Suprapubic skin (tissue), 4 donors: Measurements from ENCODE around the gene SSTR4. TPM values are rescaled to one million over a fixed set of nuclear protein-coding genes. Genes with fewer than 3 reads are reported as not detected.

Source experiments
- DNase-seq, 2 donors: peaks; one replicate each; pipeline ENCODE4 v3.0.0-alpha.2; 2019; ENCODE audit warnings: low spot score in 2 of 2
- H3K27ac ChIP-seq: fragments of 200-600 bp; sonication (generic); one replicate; pipeline ENCODE4 v1.5.1; 2019
- H3K27me3 ChIP-seq: fragments of 200-600 bp; sonication (generic); one replicate; pipeline ENCODE4 v1.5.1; 2019
- H3K36me3 ChIP-seq: fragments of 200-600 bp; sonication (generic); one replicate; pipeline ENCODE4 v1.5.1; 2019
- H3K4me1 ChIP-seq: fragments of 200-600 bp; sonication (generic); one replicate; pipeline ENCODE4 v1.5.1; 2019
- H3K4me3 ChIP-seq: fragments of 200-600 bp; sonication (generic); one replicate; pipeline ENCODE4 v1.5.1; 2019; ENCODE audit warnings: mild to moderate bottlenecking
- H3K9me3 ChIP-seq: fragments of 200-600 bp; sonication (generic); one replicate; pipeline ENCODE4 v1.5.1; 2019
- EP300 ChIP-seq: sonication (generic); formaldehyde crosslinking; IDR thresholded peaks from one replicate; pipeline ENCODE4 v1.6.1; 2017; ENCODE audit warnings: antibody characterized with exemption
- POLR2A ChIP-seq, 2 donors: fragments of 450-650 bp; IDR thresholded peaks; one replicate each; pipeline ENCODE4 v1.6.1; 2017; ENCODE audit warnings: antibody characterized with exemption in 2 of 2, mild to moderate bottlenecking in 2 of 2, moderate library complexity in 2 of 2
- POLR2AphosphoS5 ChIP-seq, 3 donors: sonication (generic); formaldehyde crosslinking; IDR thresholded peaks; one replicate each; pipeline ENCODE4 v1.6.1; 2017; ENCODE audit warnings: antibody characterized with exemption in 3 of 3
- WGBS: methylation state at CpG from one replicate; pipeline ENCODE4 v1.1.5; 2018; 5-methylcytosine and 5-hydroxymethylcytosine counted together
- total RNA-seq, 4 donors: library from RNA; depleted of rRNA; stranded (reverse); fragments of >200 nt; gene quantifications; one replicate each; pipeline ENCODE4 v1.1.0, GENCODE V29; 2016
- TF ChIP-seq, protein P1 (sequence below), 2 donors: fragments of 200-600 bp in 1 of 2; fragments of 450-650 bp in 1 of 2; sonication (generic) in 1 of 2; IDR thresholded peaks; one replicate each; pipeline ENCODE4 v1.5.1; 2016 to 2019; ENCODE audit warnings: antibody characterized with exemption in 2 of 2, mild to moderate bottlenecking in 1 of 2, moderate library complexity in 1 of 2

Gene SSTR4
- total RNA-seq, 4 donors from 2014 or later, result not detected

DNA sequence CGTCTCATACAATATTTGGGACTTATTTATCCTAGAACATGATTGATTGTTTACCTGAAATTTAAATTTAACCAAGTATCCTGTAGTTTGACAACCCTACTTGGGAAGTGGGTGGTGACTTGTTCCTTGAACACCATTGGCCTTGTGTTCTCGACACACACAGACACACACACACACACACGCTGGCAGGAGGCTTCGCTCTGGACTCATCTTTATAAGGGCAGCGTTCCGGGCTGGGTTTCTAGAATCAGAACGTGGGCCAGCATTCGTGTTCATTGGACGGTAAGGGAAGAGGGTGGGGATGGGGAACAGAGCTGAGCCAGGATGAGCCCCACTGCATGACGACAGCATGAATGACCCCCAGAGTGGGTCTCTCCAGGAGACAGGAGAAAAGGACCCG is 16.2 kb upstream of the SSTR4 start:
- peak in 1 of 2 donors; percentile 28 for DNase-seq
- Histone ChIP-seq H3K9me3 (no peaks in the 10 kb centered on the region), H3K27me3 (no peaks in the 10 kb centered on the region), H3K36me3 (no peaks in the 10 kb centered on the region), H3K27ac (no peak overlapping the region), H3K4me1 (no peaks in the 10 kb centered on the region), H3K4me3 (no peak overlapping the region)
- WGBS, result 89% methylated on average over 11 of the region's 11 CpGs
- TF ChIP-seq EP300 (no peak), POLR2AphosphoS5 (IDR thresholded peaks at IDR 0.05) (no peak), POLR2A (IDR thresholded peaks at IDR 0.05) (no peak)
- TF ChIP-seq, protein P1, sequence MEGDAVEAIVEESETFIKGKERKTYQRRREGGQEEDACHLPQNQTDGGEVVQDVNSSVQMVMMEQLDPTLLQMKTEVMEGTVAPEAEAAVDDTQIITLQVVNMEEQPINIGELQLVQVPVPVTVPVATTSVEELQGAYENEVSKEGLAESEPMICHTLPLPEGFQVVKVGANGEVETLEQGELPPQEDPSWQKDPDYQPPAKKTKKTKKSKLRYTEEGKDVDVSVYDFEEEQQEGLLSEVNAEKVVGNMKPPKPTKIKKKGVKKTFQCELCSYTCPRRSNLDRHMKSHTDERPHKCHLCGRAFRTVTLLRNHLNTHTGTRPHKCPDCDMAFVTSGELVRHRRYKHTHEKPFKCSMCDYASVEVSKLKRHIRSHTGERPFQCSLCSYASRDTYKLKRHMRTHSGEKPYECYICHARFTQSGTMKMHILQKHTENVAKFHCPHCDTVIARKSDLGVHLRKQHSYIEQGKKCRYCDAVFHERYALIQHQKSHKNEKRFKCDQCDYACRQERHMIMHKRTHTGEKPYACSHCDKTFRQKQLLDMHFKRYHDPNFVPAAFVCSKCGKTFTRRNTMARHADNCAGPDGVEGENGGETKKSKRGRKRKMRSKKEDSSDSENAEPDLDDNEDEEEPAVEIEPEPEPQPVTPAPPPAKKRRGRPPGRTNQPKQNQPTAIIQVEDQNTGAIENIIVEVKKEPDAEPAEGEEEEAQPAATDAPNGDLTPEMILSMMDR (IDR thresholded peaks at IDR 0.05), result no peak

DNA sequence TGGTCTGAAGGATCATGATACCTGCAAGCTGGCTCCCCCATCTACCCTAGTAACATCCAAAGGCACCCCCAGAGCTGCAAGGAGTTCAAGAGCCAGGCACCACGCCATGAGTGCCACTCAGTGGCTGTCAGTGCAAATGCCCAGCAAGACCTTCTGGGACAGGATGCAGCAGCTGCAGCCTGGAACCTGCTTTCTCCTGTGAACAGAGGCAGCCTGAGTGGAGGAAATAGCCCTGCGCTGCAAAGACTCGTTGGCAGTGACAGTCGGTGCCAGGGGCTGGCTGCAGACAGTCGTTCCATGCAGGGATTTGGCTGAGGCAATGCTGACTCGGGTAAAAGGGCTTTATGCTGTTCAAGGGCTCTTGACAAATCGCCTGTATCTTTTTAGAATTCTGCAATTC is 15.7 kb upstream of the SSTR4 start:
- 31% methylated on average over 6 of the region's 7 CpGs for WGBS
- Histone ChIP-seq H3K27ac (no peak overlapping the region), H3K4me1 (no peaks in the 10 kb centered on the region), H3K4me3 (no peak overlapping the region), H3K27me3 (no peaks in the 10 kb centered on the region), H3K9me3 (no peaks in the 10 kb centered on the region), H3K36me3 (no peaks in the 10 kb centered on the region)
- TF ChIP-seq POLR2AphosphoS5 (IDR thresholded peaks at IDR 0.05) (no peak), POLR2A (IDR thresholded peaks at IDR 0.05) (no peak), EP300 (no peak)
- TF ChIP-seq, protein P1 (IDR thresholded peaks at IDR 0.05), result no peak
- DNase-seq, result peak in 1 of 2 donors; percentile 55

DNA sequence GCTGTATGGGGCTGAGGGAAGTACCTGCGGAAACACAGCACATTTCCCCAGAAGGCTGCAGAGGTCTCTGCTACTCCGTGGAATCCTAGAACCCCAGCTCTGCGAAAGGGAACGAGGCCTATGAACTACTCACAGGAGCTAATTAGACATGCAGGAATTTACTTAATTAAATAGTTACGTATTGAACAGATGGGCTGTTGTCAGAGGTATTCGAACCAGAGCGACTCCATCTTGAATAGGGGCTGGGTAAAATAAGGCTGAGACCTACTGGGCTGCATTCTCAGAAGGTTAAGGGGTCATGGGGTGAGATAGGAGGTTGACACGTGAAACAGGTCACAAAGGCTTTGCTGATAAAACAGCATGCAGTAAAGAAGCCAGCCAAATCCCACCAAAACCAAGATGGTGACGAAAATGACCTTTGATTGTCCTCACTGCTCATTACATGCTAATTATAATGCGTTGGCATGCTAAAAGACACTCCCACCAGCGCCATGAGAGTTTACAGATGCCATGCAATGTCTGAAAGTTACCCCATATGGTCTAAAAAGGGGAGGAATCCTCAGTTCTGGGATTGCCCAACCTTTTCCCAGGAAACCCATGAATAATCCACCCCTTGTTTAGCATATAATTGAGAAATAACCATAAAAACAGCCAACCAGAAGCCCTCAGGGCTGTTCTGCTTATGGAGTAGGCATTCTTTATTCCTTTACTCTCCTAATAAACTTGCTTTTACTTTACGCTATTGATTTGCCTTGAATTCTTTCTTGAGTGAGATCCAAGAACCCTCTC is 14.7 kb upstream of the SSTR4 start:
- H3K4me1 ChIP-seq, result no peaks in the 10 kb centered on the region
- WGBS, result 83% methylated on average over 12 of the region's 12 CpGs
- no peak overlapping the region for H3K27ac ChIP-seq
- DNase-seq, result peak in 1 of 2 donors; percentile 15
- H3K36me3 ChIP-seq, result no peaks in the 10 kb centered on the region
- H3K4me3 ChIP-seq, result no peak overlapping the region
- no peak for TF ChIP-seq POLR2AphosphoS5 (IDR thresholded peaks at IDR 0.05)
- no peak for TF ChIP-seq EP300
- TF ChIP-seq, protein P1 (IDR thresholded peaks at IDR 0.05), result no peak
- TF ChIP-seq POLR2A (IDR thresholded peaks at IDR 0.05), result no peak
- no peaks in the 10 kb centered on the region for H3K27me3 ChIP-seq
- H3K9me3 ChIP-seq, result no peaks in the 10 kb centered on the region

DNA sequence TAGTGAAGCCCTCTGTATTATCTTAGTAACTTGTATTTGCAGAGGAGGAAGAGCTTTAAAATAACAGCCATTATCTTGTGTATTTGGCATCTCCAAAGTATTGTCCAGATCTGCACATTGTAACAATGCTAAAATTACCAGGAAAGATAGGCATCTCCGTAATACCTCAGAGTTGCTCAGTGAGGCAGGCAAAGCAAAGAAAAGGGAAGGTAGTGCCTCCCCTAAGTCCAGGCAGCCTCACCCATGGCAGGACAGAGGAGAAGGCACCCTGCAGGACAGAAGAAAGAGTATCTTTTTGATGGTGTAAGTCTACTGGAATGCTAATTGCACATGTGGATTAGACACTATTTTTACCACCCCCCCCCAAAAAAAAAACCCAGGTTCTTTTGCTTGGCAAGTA is 13.6 kb upstream of the SSTR4 start:
- Histone ChIP-seq H3K27me3 (no peaks in the 10 kb centered on the region), H3K9me3 (no peaks in the 10 kb centered on the region), H3K4me3 (no peak overlapping the region), H3K27ac (no peak overlapping the region), H3K4me1 (no peaks in the 10 kb centered on the region), H3K36me3 (no peaks in the 10 kb centered on the region)
- no peak for DNase-seq
- TF ChIP-seq, protein P1 (IDR thresholded peaks at IDR 0.05), result no peak
- TF ChIP-seq EP300, result no peak
- TF ChIP-seq POLR2AphosphoS5 (IDR thresholded peaks at IDR 0.05), result no peak
- TF ChIP-seq POLR2A (IDR thresholded peaks at IDR 0.05), result no peak
- WGBS, result 96% methylated on average over 1 of the region's 1 CpG

DNA sequence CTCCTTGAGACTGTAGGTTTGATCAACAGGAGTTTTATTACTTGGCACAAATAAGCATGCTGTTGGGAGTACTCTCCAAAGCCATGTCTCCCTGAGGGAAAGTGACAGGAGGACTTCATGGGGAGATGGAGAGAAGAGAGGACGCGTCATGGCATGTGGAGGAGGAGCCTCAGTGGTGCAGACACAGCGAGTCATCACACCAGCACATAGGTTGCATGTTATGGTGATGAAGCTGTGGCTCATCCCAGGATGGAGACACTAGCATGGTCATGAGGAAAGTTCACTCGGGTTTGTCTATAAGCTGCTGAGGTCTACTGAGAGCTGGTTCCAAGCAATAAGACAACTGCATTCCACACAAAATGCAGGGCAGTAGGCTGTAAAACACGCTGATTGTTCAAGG is 13.2 kb upstream of the SSTR4 start:
- Histone ChIP-seq H3K27ac (no peak overlapping the region), H3K4me3 (no peak overlapping the region), H3K9me3 (no peaks in the 10 kb centered on the region), H3K36me3 (no peaks in the 10 kb centered on the region), H3K4me1 (no peaks in the 10 kb centered on the region), H3K27me3 (no peaks in the 10 kb centered on the region)
- 89% methylated on average over 5 of the region's 5 CpGs for WGBS
- TF ChIP-seq EP300, result no peak
- TF ChIP-seq POLR2A (IDR thresholded peaks at IDR 0.05), result no peak
- TF ChIP-seq POLR2AphosphoS5 (IDR thresholded peaks at IDR 0.05), result no peak
- no peak for DNase-seq
